Peyer's patch (tissue), 4 donors: ENCODE measurements around the gene TMOD1.

Experiments
- POLR2A ChIP-seq, 2 donors: fragments of 450-650 bp; IDR thresholded peaks; one replicate each; pipeline ENCODE4 v1.5.1; 2017; ENCODE audit warnings: antibody characterized with exemption in 2 of 2, mild to moderate bottlenecking in 2 of 2, moderate library complexity in 2 of 2
- TF ChIP-seq, protein P1 (sequence below), 6 experiments: fragments of 450-650 bp in 4 of 6; fragments of 200-600 bp in 2 of 6; sonication (generic) in 1 of 6; IDR thresholded peaks; one replicate each; pipeline ENCODE4 v1.5.1; 2017 to 2019; ENCODE audit warnings: antibody characterized with exemption in 6 of 6, mild to moderate bottlenecking in 3 of 6, moderate library complexity in 1 of 6

GRCh38 chr9:97567182-97567893, 65.9 kb downstream of the TMOD1 start:
- TF ChIP-seq, protein P1, sequence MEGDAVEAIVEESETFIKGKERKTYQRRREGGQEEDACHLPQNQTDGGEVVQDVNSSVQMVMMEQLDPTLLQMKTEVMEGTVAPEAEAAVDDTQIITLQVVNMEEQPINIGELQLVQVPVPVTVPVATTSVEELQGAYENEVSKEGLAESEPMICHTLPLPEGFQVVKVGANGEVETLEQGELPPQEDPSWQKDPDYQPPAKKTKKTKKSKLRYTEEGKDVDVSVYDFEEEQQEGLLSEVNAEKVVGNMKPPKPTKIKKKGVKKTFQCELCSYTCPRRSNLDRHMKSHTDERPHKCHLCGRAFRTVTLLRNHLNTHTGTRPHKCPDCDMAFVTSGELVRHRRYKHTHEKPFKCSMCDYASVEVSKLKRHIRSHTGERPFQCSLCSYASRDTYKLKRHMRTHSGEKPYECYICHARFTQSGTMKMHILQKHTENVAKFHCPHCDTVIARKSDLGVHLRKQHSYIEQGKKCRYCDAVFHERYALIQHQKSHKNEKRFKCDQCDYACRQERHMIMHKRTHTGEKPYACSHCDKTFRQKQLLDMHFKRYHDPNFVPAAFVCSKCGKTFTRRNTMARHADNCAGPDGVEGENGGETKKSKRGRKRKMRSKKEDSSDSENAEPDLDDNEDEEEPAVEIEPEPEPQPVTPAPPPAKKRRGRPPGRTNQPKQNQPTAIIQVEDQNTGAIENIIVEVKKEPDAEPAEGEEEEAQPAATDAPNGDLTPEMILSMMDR (IDR thresholded peaks at IDR 0.05) = no peak
- TF ChIP-seq POLR2A (IDR thresholded peaks at IDR 0.05) = no peak
